C4-2B (cell line): ENCODE data around the gene SPIRE2.

Source experiments
- ZFX ChIP-seq: fragments of 450-650 bp; IDR thresholded peaks from 2 replicates; pipeline ENCODE4 v1.6.1; 2017
- TF ChIP-seq, protein P1 (sequence below): fragments of 450-650 bp; conservative IDR thresholded peaks from 2 replicates; pipeline ENCODE4 v1.5.1; 2017; ENCODE audit warnings: mild to moderate bottlenecking

DNA sequence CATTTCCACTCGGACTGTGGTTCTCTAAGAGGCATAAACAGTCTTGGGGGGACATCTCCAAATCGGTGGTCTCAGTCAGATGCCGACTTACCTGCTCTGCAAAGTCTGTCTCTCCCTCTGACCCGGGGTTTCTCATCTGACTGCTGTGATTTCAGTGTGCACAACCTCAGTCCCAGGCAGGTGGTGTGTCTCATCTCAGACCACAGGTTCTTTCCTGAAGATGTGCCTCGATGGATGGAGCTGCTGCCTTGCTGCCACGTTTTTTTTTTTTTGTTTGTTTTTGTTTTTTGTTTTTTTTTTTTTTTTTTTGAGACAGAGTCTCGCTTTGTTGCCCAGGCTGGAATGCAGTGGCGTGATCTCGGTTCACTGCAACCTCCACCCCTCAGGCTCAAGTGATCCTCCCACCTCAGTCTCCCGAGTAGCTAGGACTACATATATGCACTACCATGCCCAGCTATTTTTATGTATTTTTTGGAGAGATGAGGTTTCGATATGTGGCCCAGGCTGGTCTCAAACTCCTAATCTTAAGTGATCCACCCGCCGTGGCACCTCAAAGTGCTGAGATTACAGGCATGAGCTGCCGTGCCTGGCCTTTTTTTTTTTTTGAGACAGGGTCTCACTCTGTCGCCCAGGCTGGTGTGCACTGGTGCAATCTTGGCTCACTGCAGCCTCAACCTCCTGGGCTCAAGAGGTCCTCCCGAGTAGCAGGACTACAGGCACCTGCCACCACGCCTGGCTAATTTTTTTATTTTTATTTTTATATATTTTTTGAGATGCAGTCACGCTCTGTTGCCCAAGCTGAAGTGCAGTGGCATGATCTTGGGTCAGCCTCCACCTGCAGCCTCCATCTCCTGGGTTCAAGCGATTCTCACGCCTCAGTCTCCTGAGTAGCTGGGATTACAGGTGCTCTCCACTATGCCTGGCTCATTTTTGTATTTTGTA is 15.4 kb downstream of the SPIRE2 start:
- TF ChIP-seq, protein P1, sequence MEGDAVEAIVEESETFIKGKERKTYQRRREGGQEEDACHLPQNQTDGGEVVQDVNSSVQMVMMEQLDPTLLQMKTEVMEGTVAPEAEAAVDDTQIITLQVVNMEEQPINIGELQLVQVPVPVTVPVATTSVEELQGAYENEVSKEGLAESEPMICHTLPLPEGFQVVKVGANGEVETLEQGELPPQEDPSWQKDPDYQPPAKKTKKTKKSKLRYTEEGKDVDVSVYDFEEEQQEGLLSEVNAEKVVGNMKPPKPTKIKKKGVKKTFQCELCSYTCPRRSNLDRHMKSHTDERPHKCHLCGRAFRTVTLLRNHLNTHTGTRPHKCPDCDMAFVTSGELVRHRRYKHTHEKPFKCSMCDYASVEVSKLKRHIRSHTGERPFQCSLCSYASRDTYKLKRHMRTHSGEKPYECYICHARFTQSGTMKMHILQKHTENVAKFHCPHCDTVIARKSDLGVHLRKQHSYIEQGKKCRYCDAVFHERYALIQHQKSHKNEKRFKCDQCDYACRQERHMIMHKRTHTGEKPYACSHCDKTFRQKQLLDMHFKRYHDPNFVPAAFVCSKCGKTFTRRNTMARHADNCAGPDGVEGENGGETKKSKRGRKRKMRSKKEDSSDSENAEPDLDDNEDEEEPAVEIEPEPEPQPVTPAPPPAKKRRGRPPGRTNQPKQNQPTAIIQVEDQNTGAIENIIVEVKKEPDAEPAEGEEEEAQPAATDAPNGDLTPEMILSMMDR: no peak
- no peak for TF ChIP-seq ZFX
